Measurements from ENCODE around the gene SYF2.

DNA sequence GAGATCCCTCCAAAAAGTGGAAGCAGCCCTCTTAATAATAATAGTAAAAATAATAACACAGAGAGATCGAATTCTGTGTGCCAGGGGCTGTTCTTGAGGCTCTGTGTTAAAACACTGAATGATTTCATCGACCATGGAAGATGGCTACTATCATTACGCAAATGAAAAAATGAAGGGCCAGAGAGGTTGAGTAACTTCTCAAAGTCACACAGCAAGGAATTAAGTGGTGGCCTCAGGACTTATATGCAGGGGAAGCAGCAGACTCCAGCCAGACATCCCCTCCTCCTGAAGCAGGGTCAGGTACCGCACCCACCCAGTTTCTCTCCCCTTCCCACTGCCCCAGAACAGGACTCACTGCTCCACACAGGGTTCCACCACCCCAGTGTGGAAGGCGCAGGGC, 40.1 kb downstream of the SYF2 start:
- TF ChIP-seq, protein P1, sequence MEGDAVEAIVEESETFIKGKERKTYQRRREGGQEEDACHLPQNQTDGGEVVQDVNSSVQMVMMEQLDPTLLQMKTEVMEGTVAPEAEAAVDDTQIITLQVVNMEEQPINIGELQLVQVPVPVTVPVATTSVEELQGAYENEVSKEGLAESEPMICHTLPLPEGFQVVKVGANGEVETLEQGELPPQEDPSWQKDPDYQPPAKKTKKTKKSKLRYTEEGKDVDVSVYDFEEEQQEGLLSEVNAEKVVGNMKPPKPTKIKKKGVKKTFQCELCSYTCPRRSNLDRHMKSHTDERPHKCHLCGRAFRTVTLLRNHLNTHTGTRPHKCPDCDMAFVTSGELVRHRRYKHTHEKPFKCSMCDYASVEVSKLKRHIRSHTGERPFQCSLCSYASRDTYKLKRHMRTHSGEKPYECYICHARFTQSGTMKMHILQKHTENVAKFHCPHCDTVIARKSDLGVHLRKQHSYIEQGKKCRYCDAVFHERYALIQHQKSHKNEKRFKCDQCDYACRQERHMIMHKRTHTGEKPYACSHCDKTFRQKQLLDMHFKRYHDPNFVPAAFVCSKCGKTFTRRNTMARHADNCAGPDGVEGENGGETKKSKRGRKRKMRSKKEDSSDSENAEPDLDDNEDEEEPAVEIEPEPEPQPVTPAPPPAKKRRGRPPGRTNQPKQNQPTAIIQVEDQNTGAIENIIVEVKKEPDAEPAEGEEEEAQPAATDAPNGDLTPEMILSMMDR (IDR thresholded peaks at IDR 0.05): no peak
- no peak for TF ChIP-seq POLR2A (IDR thresholded peaks at IDR 0.05)
